NAMALWA (cell line): ENCODE results near the gene NSDHL.

Experiments used
- DNase-seq: peaks from one replicate; pipeline ENCODE4 v3.0.0-alpha.2; 2015; ENCODE audit warnings: low spot score

NSDHL gene

GRCh38 chrX:152915541-152916241 is 84.8 kb downstream of the NSDHL start:
- peak; percentile 68 for DNase-seq

GRCh38 chrX:152917656-152918579 is 87.1 kb downstream of the NSDHL start:
- no peak for DNase-seq

DNA sequence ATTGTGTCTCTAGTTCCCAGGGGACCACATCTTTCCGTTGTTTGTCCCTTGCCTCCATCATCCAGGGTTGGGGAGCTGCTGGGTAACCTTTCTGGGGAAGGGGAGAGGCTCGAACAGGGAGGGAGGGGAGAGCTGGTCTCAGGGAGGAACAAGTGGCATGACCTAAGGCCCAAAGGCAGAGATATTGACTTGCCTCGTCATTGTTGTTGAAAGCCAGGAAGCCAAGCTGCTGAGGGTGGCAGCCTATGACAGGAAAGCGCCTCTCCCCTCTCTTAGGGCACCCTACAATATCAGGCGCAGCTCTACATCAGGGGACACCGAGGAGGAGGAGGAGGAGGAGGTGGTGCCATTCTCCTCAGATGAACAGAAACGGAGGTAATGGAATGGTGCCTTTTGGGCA is 87.8 kb downstream of the NSDHL start:
- DNase-seq = no peak
